Stimulated activated CD4-positive, alpha-beta T cell treated with anti-CD3 and anti-CD28 coated beads, TNF-alpha, amount 100 ng/mL, for 4 hours (primary cell): ENCODE measurements around the gene DIS3L2.
"Not testable (repeated sequence)": the region's sequence is repeated elsewhere in the genome, so short reads cannot be mapped to it uniquely, and the experiment has no call there.

ENCODE experiments used
- DNase-seq, 3 experiments: peaks; one replicate each; pipeline ENCODE4 v3.0.0-alpha.2; 2020; ENCODE audit warnings: low read depth in 3 of 3

Gene DIS3L2

DNA sequence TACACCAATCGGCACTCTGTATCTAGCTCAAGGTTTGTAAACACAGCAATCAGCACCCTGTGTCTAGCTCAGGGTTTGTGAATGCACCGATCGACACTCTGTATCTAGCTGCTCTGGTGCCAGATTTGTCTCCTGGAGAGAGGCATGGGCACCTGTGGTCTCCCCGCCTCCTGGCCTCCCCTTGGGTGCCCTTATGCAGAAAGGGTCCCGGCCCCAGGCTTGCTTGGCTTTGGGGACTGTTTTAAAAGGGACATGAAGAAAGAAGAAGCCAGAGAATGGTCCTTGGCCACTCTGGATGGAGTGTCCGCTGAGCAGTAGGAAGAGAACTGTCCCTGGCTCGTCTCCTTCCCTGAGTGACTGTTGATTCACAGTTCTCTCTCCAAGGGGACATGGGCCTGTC, 405.5 kb downstream of the DIS3L2 start:
- DNase-seq: no peak

DNA sequence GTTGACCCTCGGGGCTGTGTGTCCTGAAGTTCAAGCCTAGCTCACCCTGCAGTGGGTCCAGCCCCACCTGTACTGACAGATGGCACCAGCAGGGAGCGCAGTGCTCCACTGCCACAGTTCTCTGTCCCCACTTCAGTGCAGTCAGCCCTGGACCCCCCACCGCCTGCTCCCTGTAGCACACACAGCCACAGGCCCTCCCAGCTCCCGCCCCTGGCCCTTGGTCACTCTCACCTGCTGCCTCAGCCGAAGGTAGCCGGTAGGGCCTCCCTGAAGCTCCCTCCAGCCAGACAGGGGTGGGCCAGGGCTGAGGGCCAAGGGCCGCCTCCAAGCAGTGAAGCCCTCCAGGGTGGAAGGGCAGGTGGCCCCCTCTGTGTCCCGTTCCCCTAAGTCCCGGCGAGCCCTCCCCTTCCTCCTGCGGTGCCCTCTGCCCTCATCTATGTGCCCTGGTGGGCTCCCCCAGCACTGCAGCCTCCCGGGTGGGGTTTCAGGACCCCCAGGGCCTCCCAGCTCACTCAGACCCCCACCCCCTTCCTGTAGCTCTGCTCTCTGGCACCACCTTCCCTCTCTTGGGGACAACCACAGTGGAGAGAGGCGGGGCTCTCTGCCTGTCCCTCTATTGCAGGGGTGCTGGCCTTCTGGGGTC, 406.2 kb downstream of the DIS3L2 start:
- no peak for DNase-seq

DNA sequence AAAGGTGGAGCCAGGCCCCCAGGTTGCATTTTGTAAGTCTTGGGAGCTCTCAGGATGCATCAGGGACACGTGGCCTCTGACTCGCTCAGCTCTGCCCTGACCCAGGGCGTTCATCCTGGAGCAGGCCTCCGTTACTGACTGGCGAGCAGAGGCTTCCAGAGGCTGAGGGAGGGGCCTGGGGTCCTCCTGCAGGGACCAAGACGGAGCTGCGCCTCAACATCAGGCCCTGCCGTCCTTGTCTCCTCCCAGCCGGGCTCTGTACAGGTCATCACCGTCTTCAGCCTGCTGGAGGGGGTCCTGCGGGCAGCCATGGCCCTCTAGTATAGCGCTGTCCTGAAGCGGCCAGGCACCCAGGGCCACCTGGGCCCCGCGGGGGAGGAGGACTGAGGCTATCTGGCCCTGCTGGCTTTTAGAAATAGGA, 406.8 kb downstream of the DIS3L2 start:
- DNase-seq: no peak

DNA sequence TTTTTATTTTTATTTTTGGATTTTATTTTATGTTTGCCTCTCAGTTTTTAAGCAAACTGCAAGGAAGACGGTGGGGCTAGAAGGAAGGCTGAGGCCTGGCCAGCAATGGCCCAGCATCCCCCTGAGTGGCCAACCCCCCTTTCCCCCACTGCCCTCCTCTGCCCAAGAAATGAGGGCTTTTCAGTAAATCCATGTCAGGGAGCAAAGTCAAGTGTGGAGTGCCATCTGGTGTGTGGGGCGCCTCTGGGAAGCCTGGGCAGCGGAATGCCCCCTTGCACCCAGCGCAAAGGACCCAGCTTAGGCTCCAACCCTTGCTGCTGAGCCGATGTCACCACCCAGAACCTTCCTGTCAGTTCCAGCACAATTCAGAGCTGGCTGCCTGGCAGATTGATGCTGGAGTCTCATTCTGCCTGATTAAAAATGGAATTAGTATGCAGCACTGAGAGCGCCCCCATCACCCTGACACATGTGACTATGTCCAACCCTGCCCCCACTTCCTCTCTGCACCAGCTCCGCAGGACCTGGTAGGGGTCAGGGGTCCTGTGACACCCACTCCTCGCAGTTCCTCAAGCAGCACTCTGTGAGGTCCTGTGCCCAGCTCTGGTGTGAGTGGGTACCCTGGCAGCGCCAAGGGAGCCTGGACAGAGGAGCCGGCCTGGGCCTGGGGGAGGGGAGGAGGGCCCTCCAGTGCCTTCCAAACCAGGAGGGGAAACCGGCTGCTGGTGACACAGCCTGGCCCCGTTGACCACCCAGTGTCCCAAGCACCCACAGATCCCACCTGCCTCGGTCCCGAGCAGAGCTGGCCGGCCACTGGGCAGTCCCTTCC, 407.8 kb downstream of the DIS3L2 start:
- no peak for DNase-seq

DNA sequence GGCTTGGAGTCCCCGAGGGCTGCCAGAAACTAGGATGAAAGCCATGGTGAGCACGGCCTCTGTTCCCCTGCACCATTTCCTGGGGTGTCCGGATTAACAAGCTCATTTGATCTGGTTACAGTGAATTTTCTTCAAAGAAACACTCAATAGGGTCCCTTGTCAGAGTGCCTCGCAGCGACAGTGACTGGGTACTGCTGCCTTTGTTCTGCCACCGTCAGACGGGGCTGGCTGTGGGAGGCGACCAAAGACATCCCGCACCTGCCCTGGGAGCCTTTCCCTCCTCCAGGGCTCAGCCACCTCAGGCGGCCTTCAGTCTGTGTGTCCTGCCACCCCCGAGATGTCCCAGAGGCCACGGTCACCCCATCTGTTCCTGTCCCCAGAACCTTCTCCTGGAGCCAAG, 408.5 kb downstream of the DIS3L2 start:
- DNase-seq: not testable (repeated sequence)

DNA sequence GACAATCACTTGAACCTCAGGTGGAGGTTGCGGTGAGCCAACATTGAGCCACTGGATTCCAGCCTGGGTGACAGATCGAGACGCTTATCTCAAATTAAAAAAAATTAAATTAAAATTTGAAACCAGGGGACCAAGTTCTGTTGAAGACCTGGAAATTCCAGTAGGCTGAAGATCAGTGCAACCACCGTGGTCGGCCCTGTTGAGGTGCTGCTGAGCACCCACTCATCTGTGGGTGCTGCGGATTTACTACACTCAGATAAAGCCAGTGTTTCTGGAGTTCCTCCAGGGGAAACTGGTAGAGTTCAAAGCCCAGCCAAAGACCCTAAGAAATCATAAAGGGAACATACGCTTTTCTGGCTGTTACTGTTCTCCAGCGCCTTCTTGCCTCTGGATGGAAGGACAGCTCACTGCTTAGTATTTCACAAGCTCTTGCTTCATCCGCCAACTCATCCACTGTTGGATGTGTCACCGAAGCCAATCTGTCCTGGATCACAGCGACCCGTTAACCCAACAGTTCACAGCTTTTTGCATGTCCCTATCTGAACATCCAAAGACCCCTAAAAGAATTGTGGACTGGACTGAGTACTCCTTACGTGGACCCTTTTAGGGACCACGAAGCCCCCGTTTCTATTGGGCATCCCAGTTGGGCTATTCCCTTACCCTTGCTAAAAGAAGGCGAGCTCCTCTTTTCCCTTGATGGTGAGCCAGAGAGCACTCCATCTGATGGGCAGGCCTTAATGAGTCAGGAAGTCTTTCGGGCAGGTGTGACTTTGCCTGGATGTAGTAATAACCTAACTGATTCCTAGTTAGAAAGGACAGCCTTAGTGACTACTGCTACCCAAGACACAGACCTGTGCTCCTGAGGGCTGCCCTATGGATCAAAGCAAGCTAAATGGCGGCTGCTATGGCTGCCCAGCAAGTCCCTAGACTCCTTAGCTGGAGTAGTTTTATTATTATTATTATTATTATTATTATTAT, 411.0 kb downstream of the DIS3L2 start:
- no peak for DNase-seq

DNA sequence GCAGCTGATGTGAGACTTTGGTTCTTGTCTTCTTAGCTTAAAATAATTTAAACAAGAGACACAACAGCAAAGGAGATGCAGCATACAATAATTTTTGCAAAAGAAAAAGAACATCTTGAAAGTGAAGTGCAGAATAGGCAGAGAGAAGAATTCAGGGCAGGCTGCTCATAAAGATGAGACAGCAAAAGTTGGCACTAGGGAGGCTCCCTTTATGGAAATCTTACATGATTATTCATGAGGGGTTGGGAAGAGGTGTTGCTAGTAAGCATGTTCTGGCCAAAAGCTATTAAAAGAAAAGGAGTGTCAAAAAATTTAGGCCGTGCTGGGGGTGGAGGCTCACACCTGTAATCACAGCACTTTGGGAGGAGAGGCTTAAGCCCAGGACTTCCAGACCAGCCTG, 412.8 kb downstream of the DIS3L2 start:
- no peak for DNase-seq

DNA sequence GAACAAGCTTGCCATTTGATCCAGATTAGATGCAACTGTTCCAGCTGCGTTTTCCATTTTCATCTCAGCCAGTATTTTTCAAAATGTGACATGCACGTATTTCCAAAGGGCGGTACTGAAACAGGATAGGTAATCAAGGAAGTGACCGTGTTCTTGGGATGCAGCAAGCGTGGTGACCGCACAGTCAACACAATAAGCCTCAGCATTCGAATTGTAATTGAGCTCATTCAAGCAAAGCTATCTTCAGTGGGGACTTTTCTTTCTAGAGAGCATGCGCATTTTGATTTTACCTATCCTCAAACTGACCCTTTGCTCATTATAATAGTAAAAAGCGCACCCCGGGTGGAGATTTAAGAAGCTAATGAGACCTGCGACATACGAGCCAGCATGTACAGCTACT, 413.7 kb downstream of the DIS3L2 start:
- no peak for DNase-seq

DNA sequence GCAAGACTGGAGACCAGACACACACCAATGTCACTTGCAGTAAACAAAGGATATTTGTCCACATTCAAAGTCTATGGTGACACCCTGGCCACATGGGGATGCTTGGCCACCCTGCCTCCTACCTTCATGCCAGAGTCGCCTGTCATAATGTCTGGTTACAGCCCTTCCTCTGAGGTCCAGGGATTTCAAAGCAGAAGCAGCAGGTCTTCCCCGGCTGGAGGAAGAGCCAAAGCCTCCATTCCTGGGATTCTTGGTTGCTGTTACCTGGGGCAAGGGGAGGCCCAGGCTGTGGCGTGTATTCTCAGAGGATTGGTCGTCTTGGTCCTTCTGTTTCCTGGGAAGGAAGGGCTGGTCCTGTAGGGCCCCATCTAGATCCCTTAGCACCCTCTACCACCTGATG, 414.7 kb downstream of the DIS3L2 start:
- no peak for DNase-seq

DNA sequence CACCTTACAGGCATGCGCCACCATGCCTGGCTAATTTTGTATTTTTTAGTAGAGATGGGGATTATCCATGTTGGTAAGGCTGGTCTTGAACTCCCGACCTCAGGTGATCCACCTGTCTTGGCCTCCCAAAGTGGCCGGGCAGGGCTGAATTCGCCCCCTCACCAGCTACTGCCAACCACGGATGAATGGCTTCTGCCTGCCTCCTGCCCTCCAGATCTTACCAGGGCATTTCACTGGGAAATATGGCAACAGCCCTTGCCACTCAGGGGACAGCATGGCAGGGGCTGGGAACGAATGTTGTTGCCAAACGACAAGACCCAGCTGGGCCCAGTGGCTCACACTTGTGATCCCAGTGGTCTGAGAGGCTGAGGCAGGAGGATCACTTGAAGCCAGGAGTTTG, 415.2 kb downstream of the DIS3L2 start:
- DNase-seq: no peak

DNA sequence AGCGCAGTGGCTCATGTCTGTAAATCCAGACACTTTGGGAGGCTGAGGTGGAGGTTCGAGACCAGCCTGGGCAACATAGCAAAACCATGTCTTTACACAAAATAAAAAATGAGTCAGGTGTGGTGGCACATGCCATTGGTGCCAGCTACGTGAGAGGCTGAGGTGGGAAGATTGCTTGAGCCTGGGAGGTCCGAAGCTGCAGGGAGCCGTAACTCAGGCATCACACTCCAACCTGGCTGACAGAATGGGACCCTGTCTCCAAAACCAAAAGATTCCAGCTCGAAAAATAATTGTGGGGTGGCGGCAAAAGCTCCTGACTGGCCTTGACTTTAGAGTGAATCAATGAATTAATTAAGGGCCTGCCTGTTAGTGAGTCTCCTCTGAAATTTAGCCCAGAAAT, 415.8 kb downstream of the DIS3L2 start:
- no peak for DNase-seq

DNA sequence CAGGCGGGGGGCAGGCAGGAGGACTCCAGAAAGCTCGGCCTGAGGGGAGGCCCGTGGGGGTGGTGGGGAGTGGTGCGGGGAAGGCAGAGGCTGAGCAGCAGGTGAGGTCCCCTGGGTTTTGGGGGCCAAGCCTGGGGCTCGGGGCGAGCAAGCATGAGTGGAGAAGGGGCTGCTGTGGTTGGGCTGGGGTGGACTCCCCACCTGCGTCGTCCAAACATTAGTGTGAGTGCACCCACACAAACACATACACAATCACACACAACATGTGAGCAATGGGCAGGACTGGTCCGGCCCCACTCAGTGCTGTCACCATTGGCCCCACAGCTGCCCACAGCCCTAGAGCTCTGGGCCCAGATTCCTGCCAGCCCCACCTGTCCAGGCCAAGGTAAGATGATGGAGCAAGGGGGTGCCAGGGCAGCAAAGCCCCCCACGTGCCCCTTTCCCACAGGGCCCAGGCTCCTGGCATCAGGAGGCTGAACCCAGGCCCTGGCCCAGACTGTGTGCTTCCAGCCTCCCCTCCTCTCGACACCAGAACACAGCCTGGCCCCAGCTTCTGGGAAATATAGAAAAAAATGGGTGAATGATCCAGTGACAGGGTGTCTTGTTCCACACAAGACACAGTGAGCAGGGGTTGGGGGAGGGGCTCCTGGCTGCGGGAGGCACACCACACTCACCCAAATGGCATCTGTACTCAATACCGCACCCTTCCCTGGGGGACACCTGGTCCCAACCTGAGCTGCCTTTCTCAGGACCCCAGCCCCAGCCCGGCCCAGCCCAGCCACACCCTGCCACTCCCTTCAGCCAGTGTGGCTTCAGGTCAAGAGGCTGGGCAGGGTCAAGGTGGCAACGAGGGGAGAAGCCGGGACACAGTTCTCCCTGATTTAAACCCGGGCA, 416.6 kb downstream of the DIS3L2 start:
- DNase-seq: no peak

DNA sequence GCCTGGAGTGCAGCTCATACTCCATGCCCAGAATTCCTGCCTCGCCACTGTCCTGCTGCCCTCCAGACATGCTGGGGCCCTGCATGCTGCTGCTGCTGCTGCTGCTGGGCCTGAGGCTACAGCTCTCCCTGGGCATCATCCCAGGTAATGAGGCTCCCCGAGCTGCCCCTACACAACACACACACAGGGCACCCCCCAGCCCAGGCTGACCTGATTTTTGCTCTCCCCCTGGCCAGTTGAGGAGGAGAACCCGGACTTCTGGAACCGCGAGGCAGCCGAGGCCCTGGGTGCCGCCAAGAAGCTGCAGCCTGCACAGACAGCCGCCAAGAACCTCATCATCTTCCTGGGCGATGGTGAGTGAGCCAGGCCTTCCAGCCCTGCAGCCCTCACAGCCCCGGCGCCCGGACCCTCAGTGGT, 417.2 kb downstream of the DIS3L2 start, which contains the start of gene ALPP:
Gene ALPP (plus strand): TSS at position 17 of the 417 bp plus-strand sequence. CDS start 52 bp downstream, at position 69.
- not testable (repeated sequence) for DNase-seq

DNA sequence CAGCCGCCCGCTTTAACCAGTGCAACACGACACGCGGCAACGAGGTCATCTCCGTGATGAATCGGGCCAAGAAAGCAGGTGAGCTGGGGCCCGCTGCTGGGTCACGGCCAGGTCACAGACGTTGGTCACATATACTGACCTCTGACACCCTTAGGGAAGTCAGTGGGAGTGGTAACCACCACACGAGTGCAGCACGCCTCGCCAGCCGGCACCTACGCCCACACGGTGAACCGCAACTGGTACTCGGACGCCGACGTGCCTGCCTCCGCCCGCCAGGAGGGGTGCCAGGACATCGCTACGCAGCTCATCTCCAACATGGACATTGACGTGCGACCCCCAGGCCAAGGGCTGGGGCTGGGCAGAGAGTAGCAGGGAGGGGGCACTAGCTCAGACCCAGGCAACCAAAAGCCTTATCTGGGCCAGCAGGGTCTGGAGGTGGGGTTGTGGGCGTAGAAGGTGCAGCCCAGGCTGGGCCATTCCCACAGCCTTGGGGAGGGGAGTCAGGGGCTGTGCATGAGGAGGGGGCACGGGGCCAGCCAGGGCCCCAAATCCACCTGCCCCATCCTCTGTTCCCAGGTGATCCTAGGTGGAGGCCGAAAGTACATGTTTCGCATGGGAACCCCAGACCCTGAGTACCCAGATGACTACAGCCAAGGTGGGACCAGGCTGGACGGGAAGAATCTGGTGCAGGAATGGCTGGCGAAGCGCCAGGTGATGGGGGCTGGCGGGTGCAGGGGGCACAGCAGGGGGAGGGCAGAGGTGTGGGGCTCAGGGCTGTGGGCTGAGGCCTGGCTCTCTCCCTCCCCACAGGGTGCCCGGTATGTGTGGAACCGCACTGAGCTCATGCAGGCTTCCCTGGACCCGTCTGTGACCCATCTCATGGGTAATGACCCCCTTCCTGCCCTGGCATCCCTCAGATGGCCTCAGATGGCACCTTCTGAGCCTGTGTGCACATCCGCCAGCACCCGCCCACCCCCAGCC, 418.4 kb downstream of the DIS3L2 start:
- not testable (repeated sequence) for DNase-seq

DNA sequence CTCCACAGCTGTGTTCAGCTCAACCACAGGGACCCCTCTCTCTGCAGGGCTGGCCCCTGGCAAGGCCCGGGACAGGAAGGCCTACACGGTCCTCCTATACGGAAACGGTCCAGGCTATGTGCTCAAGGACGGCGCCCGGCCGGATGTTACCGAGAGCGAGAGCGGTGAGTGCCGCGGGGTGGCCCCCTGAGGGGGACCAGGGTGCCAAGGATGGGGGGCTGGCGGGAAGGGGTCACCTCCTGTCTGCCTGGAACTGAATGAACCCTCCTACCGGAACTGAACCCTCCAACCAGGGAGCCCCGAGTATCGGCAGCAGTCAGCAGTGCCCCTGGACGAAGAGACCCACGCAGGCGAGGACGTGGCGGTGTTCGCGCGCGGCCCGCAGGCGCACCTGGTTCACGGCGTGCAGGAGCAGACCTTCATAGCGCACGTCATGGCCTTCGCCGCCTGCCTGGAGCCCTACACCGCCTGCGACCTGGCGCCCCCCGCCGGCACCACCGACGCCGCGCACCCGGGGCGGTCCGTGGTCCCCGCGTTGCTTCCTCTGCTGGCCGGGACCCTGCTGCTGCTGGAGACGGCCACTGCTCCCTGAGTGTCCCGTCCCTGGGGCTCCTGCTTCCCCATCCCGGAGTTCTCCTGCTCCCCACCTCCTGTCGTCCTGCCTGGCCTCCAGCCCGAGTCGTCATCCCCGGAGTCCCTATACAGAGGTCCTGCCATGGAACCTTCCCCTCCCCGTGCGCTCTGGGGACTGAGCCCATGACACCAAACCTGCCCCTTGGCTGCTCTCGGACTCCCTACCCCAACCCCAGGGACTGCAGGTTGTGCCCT, 419.9 kb downstream of the DIS3L2 start:
- not testable (repeated sequence) for DNase-seq

DNA sequence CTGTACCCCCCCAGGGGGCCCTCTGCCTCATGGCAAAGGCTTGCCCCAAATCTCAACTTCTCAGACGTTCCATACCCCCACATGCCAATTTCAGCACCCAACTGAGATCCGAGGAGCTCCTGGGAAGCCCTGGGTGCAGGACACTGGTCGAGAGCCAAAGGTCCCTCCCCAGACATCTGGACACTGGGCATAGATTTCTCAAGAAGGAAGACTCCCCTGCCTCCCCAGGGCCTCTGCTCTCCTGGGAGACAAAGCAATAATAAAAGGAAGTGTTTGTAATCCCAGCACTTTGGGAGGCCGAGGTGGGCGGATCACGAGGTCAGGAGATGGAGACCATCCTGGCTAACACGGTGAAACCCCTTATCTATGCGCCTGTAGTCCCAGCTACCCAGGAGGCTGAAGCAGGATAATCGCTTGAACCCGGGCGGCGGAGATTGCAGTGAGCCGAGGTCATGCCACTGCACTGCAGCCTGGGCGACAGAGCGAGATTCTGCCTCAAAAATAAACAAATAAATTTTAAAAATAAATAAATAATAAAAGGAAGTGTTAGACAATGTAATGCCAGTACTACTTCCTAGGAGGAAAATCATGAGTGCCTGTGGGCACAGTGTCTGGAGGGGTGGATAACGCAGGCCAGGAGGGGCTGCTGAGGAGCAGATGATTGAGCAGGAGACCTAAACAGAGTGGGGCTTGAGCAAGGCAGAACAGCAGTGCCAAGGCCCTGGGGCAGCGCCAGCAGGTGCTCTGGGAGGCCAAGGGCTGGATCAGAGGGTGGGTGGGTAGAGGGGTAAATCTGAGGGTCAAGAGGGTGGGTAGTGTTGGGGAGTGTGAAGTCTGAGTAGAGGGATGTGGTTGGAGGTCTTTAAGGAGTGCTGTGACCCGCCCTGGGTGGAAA, 421.1 kb downstream of the DIS3L2 start:
- DNase-seq: no peak

DNA sequence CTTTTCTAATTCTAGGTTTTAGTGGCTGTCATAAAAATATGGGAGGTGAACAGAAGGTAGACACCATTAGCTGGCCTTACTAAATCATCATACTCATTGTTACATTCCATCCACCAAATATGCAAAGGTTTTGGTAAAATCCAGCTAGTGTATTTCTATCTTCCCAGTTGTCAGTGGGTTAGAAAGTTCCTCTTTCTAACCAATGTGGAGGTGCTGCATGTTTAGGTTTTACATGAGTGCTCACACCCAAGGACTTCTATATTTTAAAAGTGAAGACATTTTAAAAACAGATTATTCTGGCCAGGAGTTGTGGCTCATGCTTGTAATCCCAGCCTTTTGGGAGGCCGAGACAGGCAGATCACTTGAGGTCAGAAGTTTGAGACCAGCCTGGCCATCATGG, 423.0 kb downstream of the DIS3L2 start:
- no peak for DNase-seq

DNA sequence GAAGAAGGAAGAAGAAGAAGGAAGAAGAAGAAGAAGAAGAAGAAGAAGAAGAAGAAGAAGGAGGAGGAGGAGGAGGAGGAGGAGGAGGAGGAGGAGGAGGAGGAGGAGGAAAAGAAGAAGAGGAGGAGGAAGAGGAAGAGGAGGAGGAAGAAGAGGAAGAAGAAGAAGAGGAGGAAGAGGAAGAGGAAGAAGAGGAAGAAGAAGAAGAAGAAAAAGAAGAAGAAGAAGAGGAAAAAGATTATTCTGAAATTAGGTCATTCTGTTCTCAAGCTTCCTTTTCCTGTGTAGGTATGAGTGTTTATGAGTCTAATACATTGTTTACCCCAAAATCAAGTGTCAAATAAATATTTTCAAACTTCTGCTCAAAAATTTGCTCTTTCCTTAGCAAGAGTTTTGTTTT, 423.5 kb downstream of the DIS3L2 start:
- not testable (repeated sequence) for DNase-seq
